Endothelial cell (in vitro differentiated cells): ENCODE data around the gene HADH. TPM values are rescaled to one million over a fixed set of nuclear protein-coding genes. Genes with fewer than 3 reads are reported as not detected.

ENCODE experiments used
- DNase-seq: peaks from one replicate; pipeline ENCODE4 v3.0.0; 2021; ENCODE audit warnings: low spot score
- H3K27ac Mint-ChIP-seq: one replicate; pipeline ENCODE4 v1.8.0; 2021; ENCODE audit warnings: mixed read lengths, inconsistent platforms; ENCODE audit not compliant: unreplicated experiment
- H3K27me3 Mint-ChIP-seq: one replicate; pipeline ENCODE4 v1.8.0; 2021; ENCODE audit warnings: mild to moderate bottlenecking, moderate library complexity, mixed read lengths, inconsistent platforms; ENCODE audit not compliant: unreplicated experiment
- H3K36me3 Mint-ChIP-seq: one replicate; pipeline ENCODE4 v1.8.0; 2021; ENCODE audit warnings: mild to moderate bottlenecking, low read depth, mixed read lengths, inconsistent platforms; ENCODE audit not compliant: unreplicated experiment
- H3K4me1 Mint-ChIP-seq: one replicate; pipeline ENCODE4 v1.8.0; 2021; ENCODE audit warnings: mild to moderate bottlenecking, mixed read lengths, inconsistent platforms; ENCODE audit not compliant: unreplicated experiment
- H3K4me3 Mint-ChIP-seq: one replicate; pipeline ENCODE4 v1.8.0; 2021; ENCODE audit warnings: mild to moderate bottlenecking, mixed read lengths, inconsistent platforms; ENCODE audit not compliant: unreplicated experiment
- H3K9me3 Mint-ChIP-seq: one replicate; pipeline ENCODE4 v1.8.0; 2021; ENCODE audit warnings: mixed read lengths, inconsistent platforms; ENCODE audit not compliant: unreplicated experiment
- total RNA-seq: library from RNA; stranded (reverse); fragmentation: NEBNext Ultra II Directional; extraction: Animal tissue kit (Norgen Biotek cat#: 25700); gene quantifications from one replicate; pipeline ENCODE4 v1.2.1, GENCODE V29; 2021; ENCODE audit not compliant: unreplicated experiment
- TF ChIP-seq, protein P1 (sequence below): fragments of 200-600 bp; sonication (generic); IDR thresholded peaks from one replicate; pipeline ENCODE4 v1.5.0; 2021; ENCODE audit warnings: antibody characterized with exemption; ENCODE audit not compliant: unreplicated experiment

The HADH gene
- total RNA-seq, 1 donor from 2014 or later: 26.6 TPM

DNA sequence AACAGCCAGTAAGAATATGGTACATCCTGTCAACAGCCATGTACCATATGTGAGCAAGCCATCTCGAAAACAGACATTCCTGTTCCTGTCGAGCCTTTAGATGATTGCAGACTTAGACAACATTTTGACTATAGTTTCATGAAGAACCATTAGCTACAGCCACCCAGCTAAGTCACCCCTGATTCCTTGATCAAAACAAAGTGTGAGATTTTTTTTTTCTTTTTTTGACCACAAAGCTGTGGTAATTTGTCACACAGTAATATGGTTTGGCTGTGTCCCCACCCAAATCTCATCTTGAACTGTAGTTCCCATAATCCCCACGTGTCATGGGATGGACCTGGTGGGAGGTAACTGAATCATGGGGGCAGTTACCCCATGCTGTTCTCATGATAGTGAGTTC, 15.2 kb upstream of the HADH start:
- no peak for DNase-seq
- no peaks in the 10 kb centered on the region for H3K9me3 Mint-ChIP-seq
- H3K4me3 Mint-ChIP-seq: no peak overlapping the region
- H3K27ac Mint-ChIP-seq: no peak overlapping the region
- TF ChIP-seq, protein P1, sequence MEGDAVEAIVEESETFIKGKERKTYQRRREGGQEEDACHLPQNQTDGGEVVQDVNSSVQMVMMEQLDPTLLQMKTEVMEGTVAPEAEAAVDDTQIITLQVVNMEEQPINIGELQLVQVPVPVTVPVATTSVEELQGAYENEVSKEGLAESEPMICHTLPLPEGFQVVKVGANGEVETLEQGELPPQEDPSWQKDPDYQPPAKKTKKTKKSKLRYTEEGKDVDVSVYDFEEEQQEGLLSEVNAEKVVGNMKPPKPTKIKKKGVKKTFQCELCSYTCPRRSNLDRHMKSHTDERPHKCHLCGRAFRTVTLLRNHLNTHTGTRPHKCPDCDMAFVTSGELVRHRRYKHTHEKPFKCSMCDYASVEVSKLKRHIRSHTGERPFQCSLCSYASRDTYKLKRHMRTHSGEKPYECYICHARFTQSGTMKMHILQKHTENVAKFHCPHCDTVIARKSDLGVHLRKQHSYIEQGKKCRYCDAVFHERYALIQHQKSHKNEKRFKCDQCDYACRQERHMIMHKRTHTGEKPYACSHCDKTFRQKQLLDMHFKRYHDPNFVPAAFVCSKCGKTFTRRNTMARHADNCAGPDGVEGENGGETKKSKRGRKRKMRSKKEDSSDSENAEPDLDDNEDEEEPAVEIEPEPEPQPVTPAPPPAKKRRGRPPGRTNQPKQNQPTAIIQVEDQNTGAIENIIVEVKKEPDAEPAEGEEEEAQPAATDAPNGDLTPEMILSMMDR: no peak
- no peaks in the 10 kb centered on the region for H3K27me3 Mint-ChIP-seq
- H3K4me1 Mint-ChIP-seq: no peaks in the 10 kb centered on the region
- H3K36me3 Mint-ChIP-seq: no peaks in the 10 kb centered on the region

DNA sequence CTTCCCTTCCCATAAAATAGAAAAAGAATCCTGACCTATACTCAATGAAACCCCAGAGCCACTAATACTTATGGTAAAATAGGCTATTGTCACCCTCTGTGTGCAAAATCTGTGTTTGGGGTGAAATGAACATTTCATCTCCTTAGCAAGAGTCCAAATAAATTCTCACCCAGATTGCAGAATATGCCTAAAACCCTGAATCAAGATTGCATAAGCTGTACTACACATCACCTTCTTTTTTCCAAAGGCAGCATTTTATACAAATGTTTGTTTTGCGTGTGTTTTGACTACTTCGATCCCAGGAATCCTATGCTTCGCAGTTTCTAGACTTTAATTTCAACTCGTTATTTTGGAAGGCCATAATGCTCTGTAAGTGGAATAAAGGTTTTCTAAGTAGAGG, 12.2 kb upstream of the HADH start:
- no peak for DNase-seq
- Mint-ChIP-seq H3K4me1 (no peaks in the 10 kb centered on the region), H3K36me3 (no peaks in the 10 kb centered on the region), H3K9me3 (no peaks in the 10 kb centered on the region), H3K27me3 (no peaks in the 10 kb centered on the region), H3K27ac (no peak overlapping the region), H3K4me3 (no peak overlapping the region)
- TF ChIP-seq, protein P1: no peak

- Mint-ChIP-seq H3K9me3 (no peaks in the 10 kb centered on the region), H3K36me3 (no peaks in the 10 kb centered on the region), H3K27ac (no peak overlapping the region), H3K4me3 (no peak overlapping the region), H3K27me3 (no peaks in the 10 kb centered on the region), H3K4me1 (no peaks in the 10 kb centered on the region)
- DNase-seq: no peak
- TF ChIP-seq, protein P1: no peak
Measured at GRCh38 chr4:107977966-107978705, 11.6 kb upstream of the HADH start.

DNA sequence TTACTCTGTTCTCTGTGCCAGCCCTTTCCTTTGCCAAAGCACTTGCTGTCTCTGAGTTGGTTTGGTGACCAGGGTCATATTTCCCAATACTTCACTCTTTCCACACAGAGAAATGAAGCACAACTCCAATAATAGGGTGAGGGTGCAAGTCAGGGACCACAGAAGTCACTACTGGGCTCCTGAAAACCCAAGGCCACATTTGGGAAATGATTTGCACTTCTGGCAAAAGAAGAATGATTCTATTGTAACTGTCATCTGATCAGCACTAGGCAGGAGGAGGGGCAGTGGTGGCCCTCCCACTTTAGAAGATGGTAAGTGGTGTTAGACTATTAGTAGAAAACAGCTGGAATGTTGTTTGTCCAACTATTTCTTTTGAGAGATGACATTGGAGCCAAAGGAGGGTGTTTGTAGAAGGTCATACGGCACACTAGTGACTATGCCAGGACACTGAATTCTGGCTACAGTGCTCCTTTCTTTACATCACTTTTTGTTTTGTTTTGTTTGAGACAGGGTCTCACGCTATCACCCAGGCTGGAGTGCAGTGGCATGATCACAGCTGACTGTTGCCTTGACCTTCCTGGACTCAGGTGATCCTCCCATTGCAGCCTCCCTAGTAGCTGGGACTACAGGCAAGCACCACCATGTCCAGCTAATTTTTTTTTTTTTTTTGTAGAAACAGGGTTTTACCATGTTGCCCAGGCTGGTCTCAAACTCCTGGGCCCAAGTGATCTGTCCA, 10.8 kb upstream of the HADH start:
- H3K27me3 Mint-ChIP-seq: no peaks in the 10 kb centered on the region
- H3K36me3 Mint-ChIP-seq: no peaks in the 10 kb centered on the region
- TF ChIP-seq, protein P1: no peak
- DNase-seq: no peak
- H3K9me3 Mint-ChIP-seq: no peaks in the 10 kb centered on the region
- H3K27ac Mint-ChIP-seq: no peak overlapping the region
- H3K4me1 Mint-ChIP-seq: no peaks in the 10 kb centered on the region
- H3K4me3 Mint-ChIP-seq: no peak overlapping the region
